RWPE2 (cell line): ENCODE measurements around the gene FARS2.

ENCODE experiments used
- ATAC-seq: fragments of 200-7000 bp; cut with Tn5 transposase; 3 replicates; pipeline ENCODE4 v1.9.1; 2021; ENCODE audit warnings: low read depth
- DNase-seq: peaks from one replicate; pipeline ENCODE4 v3.0.0-alpha.2; 2020; ENCODE audit warnings: low spot score
- H3K27ac ChIP-seq: fragments of 450-650 bp; 2 replicates; pipeline ENCODE4 v1.5.1; 2017; ENCODE audit warnings: mild to moderate bottlenecking; ENCODE audit not compliant: poor library complexity, severe bottlenecking
- H3K27me3 ChIP-seq: fragments of 250-450 bp; sonication (Bioruptor Pico); 2 replicates; pipeline ENCODE4 v1.5.1; 2021; ENCODE audit warnings: mild to moderate bottlenecking, moderate library complexity; ENCODE audit not compliant: insufficient read depth, poor library complexity, severe bottlenecking
- H3K36me3 ChIP-seq: fragments of 250-450 bp; sonication (Bioruptor Pico); 2 replicates; pipeline ENCODE4 v1.5.1; 2020; ENCODE audit warnings: low read depth, mild to moderate bottlenecking, moderate library complexity
- H3K4me1 ChIP-seq: fragments of 250-450 bp; sonication (Bioruptor Pico); 2 replicates; pipeline ENCODE4 v1.5.1; 2021; ENCODE audit warnings: mild to moderate bottlenecking, moderate library complexity; ENCODE audit not compliant: insufficient read depth, poor library complexity, severe bottlenecking
- H3K4me3 ChIP-seq: fragments of 250-450 bp; sonication (Bioruptor Pico); 2 replicates; pipeline ENCODE4 v1.5.1; 2021; ENCODE audit warnings: mild to moderate bottlenecking, moderate library complexity; ENCODE audit not compliant: severe bottlenecking
- H3K9me3 ChIP-seq: fragments of 250-450 bp; sonication (Bioruptor Pico); 2 replicates; pipeline ENCODE4 v1.5.1; 2021; ENCODE audit warnings: mild to moderate bottlenecking, moderate library complexity; ENCODE audit not compliant: severe bottlenecking
- CTCF ChIP-seq: fragments of 450-650 bp; IDR thresholded peaks from one replicate; pipeline ENCODE4 v1.5.1; 2017; ENCODE audit warnings: mild to moderate bottlenecking, moderate library complexity; ENCODE audit not compliant: poor library complexity, severe bottlenecking

FARS2 gene

GRCh38 chr6:5701174-5701573 lies 439.9 kb downstream of the FARS2 start:
- no peak overlapping the region for H3K4me3 ChIP-seq
- ATAC-seq (no peak), DNase-seq (no peak)

DNA sequence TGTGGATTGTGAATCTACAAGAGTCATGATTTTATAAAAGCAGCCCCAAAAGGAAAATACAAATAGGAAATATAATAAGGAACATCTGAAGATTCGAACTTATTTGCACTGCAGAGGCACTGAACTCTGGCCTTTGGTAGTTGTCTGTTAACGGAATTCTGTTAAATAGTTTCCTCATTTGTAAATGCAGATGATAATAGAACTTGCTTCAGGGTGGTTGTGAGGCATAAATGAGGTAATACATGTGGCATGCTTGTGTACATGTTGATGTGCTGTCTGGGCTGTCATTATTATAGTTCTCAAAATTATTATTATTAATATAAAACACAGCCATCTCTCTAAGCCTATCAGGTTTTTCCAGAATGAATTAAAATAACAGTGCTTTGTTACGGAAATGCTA lies 443.4 kb downstream of the FARS2 start:
- no peaks in the 10 kb centered on the region for H3K27me3 ChIP-seq
- TF ChIP-seq CTCF, result no peak
- no peaks in the 10 kb centered on the region for H3K4me1 ChIP-seq
- DNase-seq (no peak), ATAC-seq (no peak)
- no peaks in the 10 kb centered on the region for H3K36me3 ChIP-seq
- no peak overlapping the region for H3K27ac ChIP-seq
- no peaks in the 10 kb centered on the region for H3K9me3 ChIP-seq
- no peak overlapping the region for H3K4me3 ChIP-seq

More at GRCh38 chr6:5701174-5701573, 439.9 kb downstream of the FARS2 start:
- Histone ChIP-seq H3K36me3 (no peaks in the 10 kb centered on the region), H3K27me3 (no peaks in the 10 kb centered on the region), H3K27ac (no peak overlapping the region), H3K4me1 (peaks cover 8% of the 10 kb centered on the region), H3K9me3 (no peaks in the 10 kb centered on the region)
- no peak for TF ChIP-seq CTCF

- no peak for DNase-seq
- Histone ChIP-seq H3K27ac (no peak overlapping the region), H3K4me3 (no peak overlapping the region), H3K4me1 (no peaks in the 10 kb centered on the region), H3K36me3 (no peaks in the 10 kb centered on the region), H3K9me3 (no peaks in the 10 kb centered on the region), H3K27me3 (no peaks in the 10 kb centered on the region)
- TF ChIP-seq CTCF, result no peak
- no peak for ATAC-seq
Measured at GRCh38 chr6:5705252-5705651, 443.9 kb downstream of the FARS2 start.

GRCh38 chr6:5706124-5707033 lies 445.1 kb downstream of the FARS2 start:
- H3K9me3 ChIP-seq, result no peaks in the 10 kb centered on the region
- no peak overlapping the region for H3K27ac ChIP-seq
- H3K27me3 ChIP-seq, result no peaks in the 10 kb centered on the region
- H3K36me3 ChIP-seq, result no peaks in the 10 kb centered on the region
- no peaks in the 10 kb centered on the region for H3K4me1 ChIP-seq
- H3K4me3 ChIP-seq, result no peak overlapping the region
- ATAC-seq (no peak), DNase-seq (no peak)
- TF ChIP-seq CTCF, result no peak

DNA sequence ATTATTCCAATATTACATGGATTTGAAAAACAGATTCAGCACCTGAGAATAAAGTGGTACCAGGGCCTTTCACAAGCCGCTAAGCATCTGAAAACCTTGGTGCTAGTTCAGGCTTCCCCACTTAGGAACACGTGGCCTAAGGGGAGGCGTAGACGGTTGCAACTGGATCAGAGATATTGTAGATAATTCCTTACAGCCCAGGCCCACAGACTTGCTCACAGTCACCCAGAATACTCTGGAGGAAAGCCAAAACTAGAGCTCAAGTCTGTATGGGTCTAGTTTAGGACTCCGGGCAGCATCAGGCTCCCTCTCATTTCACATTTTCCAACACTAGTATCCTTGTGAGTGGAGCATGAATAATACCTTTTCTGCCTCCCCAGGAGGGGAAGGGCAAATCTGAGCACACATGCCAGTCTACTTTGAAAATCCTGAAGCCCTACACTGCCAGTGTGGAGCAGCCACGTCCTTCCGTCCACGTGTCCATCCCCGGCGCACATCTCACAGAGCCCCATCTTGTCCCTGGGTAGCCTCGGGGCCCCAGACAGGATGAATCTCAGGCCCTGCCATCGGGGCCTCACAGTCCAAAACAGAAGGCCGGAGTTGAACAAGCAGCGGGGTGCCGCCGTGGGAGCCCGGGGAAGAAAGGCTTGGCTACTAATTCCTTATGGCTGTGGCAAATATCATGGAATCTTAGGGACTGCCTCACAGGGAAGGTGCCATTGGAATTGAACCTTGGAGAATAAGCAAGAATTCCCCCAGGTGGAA lies 446.1 kb downstream of the FARS2 start:
- TF ChIP-seq CTCF, result no peak
- no peaks in the 10 kb centered on the region for H3K4me1 ChIP-seq
- ATAC-seq (no peak), DNase-seq (no peak)
- H3K27ac ChIP-seq, result no peak overlapping the region
- no peaks in the 10 kb centered on the region for H3K36me3 ChIP-seq
- H3K4me3 ChIP-seq, result no peak overlapping the region
- no peaks in the 10 kb centered on the region for H3K27me3 ChIP-seq
- H3K9me3 ChIP-seq, result no peaks in the 10 kb centered on the region
